ENCODE measurements around the gene SLC5A9. TPM values are rescaled to one million over a fixed set of nuclear protein-coding genes. Genes with fewer than 3 reads are reported as not detected.

Gene SLC5A9
- total and polyA plus RNA-seq, 2 of the 4 experiments (the other 2 are of a cell fraction), result not detected

- no peak overlapping the region for H3K4ac ChIP-seq (ENCODE audit: low read depth, low read length)
- no peak overlapping the region for H2BK15ac ChIP-seq (ENCODE audit: low read depth, low read length)
- no peaks in the 10 kb centered on the region for H3K27me3 ChIP-seq (ENCODE audit: control insufficient read depth, insufficient read depth, low read length)
- no peak overlapping the region for H2BK120ac ChIP-seq (ENCODE audit: low read depth, low read length)
- no peak overlapping the region for H2AK5ac ChIP-seq (ENCODE audit: low read depth, low read length)
- no peaks in the 10 kb centered on the region for H3K9me3 ChIP-seq (ENCODE audit: control insufficient read depth, insufficient read depth, low read length)
- no peaks in the 10 kb centered on the region for H3K9me1 ChIP-seq (ENCODE audit: insufficient read depth, low read length)
- no peaks in the 10 kb centered on the region for H4K20me1 ChIP-seq (ENCODE audit: insufficient read depth, low read length)
- no peak for DNase-seq
- no peak overlapping the region for H3K27ac ChIP-seq (ENCODE audit: insufficient read depth, low read length)
- H3K14ac ChIP-seq (replicated peaks; ENCODE audit: low read depth, low read length), result no peak overlapping the region
- no peak overlapping the region for H3K56ac ChIP-seq (ENCODE audit: extremely low read depth, insufficient read depth, low read length)
- no peak overlapping the region for H4K8ac ChIP-seq (ENCODE audit: low read depth in 2 of 2, low read length in 2 of 2)
- H3K79me1 ChIP-seq (ENCODE audit: low read depth in 1 of 2, low read length in 2 of 2), result no peaks in the 10 kb centered on the region
- no peak overlapping the region for H3K18ac ChIP-seq (ENCODE audit: low read depth, low read length)
- intact Hi-C loops (cut with micrococcal nuclease) (no loop called here), dilution Hi-C loops (cut with HindIII; ENCODE audit: low sequenced_read_pairs, unreplicated experiment) (no loop called here), in situ Hi-C loops (cut with MboI; ENCODE audit: low sequenced_read_pairs) (no loop called here)
- H3K4me3 ChIP-seq (ENCODE audit: insufficient read depth, low read depth, low read length), result no peak overlapping the region
- no peak overlapping the region for H2BK20ac ChIP-seq (ENCODE audit: low read depth, low read length)
- H3K36me3 ChIP-seq (ENCODE audit: control insufficient read depth, insufficient read depth, low read length), result no peaks in the 10 kb centered on the region
- no peak overlapping the region for H4K91ac ChIP-seq (ENCODE audit: insufficient read depth, low read depth, low read length)
- H3K4me2 ChIP-seq (ENCODE audit: low read depth, low read length), result no peak overlapping the region
- no peak for TF ChIP-seq USF2 (IDR thresholded peaks at IDR 0.05; ENCODE audit: low read depth, low read length)
- no peak for TF ChIP-seq RCOR1 (IDR thresholded peaks at IDR 0.05; ENCODE audit: insufficient replicate concordance, low read length)
- no peak overlapping the region for H4K5ac ChIP-seq (ENCODE audit: low read depth, low read length)
- CTCF ChIA-PET, result no interaction called here
- H3K4me1 ChIP-seq (ENCODE audit: control insufficient read depth, insufficient read depth, low read length), result no peaks in the 10 kb centered on the region
- POLR2A ChIA-PET (ENCODE audit: unreplicated experiment), result no interaction called here
- BruUV-seq (replicated peaks), result no TSS peak
- no peak overlapping the region for H2BK5ac ChIP-seq (ENCODE audit: low read depth, low read length, poor library complexity, severe bottlenecking)
- H2AK9ac ChIP-seq (replicated peaks; ENCODE audit: low read depth, low read length, poor library complexity), result no peak overlapping the region
- H3K9ac ChIP-seq (ENCODE audit: low read depth, low read length), result no peak overlapping the region
- no peak overlapping the region for H3K23ac ChIP-seq (ENCODE audit: low read depth, low read length)
- no peak overlapping the region for H2AFZ ChIP-seq (replicated peaks; ENCODE audit: low read length, poor library complexity)
- no peak for ATAC-seq (ENCODE audit: low read depth)
Measured at GRCh38 chr1:48261881-48262400, 39.4 kb downstream of the SLC5A9 start.
